ENCODE data around the gene ITM2C.

The ITM2C gene

DNA sequence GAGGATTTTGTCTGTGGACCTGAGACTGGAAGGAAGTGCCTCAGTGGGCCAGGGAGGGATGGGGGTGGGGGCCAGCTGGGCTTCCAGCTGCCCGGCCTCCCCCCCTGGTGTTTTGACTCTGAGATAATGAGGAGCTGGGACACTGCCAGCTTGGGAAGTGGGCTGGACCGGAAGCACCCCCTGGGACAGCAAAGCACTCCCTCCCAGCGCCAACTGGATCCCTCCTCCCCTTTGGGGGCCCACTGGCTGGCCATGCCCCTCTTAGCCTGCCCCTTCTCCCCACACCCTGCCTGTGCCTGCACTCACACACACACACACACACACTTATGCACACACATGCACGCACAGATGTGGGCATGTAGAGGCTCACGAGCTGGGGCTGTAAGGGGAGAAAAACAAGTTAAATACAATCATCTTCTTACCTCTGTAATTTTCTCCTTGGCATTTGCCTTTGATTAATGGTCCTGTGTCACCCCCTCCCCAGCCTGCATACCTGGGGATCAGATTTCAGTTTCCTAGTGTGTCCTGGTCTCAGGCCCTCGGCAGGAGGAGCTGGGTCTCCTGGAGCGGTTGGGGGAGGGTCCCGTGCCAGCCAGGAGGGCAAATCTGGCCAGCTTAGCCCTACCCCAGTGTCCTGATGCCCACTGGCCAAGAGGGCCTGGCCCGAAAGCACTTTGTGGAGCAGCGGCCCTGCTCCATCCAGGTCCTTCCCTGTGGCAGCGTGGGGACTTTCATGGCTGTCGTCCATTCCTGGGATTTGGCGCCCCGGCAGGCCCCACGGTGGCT lies 3.6 kb downstream of the ITM2C start:
- peaks cover 0 to 53% (median 40%) of the 10 kb centered on the region in 4 donors for H3K4me1 ChIP-seq
- no peak overlapping the region for H3K27ac ChIP-seq
- H3K4me3 ChIP-seq, result no peak overlapping the region

DNA sequence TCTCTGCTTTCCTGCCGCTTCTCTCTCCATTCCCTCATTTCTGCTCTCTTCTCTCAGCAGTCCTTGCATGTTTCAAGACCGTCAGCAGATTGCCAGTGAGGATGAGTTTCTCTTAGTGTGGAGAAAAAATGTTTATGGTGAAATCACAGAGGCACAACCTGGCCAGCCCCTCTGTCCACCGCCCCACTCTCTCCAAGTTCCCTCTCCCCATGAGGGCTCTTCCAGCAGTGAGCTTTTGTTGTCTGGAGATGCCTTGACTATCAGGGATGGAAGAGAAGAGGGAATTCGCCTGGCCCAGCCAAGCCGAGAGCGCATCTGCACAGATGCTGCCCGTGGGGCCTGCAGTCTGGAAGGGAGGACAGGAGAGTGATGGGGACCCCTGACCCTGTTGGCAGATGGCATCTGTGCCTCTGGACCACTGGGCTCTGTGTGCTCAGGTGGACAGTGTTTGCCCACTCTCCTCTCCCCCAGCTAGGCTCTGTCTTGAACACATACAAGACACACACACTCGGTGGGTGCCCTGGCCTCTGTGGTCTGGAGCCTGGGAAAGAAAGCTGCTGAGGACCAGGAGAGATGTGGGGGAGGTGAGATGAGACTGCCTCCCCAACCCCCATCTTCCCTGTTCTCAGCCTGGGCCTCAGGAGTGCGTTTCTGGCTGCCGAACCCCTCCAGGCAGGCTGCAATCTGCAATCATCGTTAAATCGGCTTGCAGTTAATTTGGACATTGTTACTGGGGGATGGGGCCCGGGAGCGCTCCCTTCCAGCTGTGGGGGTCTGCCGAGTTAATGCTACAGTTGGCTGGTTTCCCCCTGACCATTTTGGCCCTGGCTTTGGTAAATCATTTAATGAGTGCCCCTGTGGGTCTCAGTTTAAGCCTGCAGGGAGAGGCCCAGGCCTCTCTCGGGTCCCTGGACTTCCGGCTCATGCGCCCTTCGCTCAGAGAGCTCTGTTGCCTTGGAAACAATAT lies 4.5 kb downstream of the ITM2C start:
- H3K27ac ChIP-seq, result no peak overlapping the region
- no peaks in the 10 kb centered on the region for H3K36me3 ChIP-seq
- no peak for DNase-seq
- H3K9me3 ChIP-seq, result no peaks in the 10 kb centered on the region
- TF ChIP-seq, protein P1, sequence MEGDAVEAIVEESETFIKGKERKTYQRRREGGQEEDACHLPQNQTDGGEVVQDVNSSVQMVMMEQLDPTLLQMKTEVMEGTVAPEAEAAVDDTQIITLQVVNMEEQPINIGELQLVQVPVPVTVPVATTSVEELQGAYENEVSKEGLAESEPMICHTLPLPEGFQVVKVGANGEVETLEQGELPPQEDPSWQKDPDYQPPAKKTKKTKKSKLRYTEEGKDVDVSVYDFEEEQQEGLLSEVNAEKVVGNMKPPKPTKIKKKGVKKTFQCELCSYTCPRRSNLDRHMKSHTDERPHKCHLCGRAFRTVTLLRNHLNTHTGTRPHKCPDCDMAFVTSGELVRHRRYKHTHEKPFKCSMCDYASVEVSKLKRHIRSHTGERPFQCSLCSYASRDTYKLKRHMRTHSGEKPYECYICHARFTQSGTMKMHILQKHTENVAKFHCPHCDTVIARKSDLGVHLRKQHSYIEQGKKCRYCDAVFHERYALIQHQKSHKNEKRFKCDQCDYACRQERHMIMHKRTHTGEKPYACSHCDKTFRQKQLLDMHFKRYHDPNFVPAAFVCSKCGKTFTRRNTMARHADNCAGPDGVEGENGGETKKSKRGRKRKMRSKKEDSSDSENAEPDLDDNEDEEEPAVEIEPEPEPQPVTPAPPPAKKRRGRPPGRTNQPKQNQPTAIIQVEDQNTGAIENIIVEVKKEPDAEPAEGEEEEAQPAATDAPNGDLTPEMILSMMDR (IDR thresholded peaks at IDR 0.05), result no peak
- H3K4me3 ChIP-seq, result no peak overlapping the region
- peaks cover 0 to 52% (median 39%) of the 10 kb centered on the region in 4 donors for H3K4me1 ChIP-seq
- intact Hi-C loops (cut with DNase I; ENCODE audit: low total_unique reads), result no loop called here
- peaks cover 0 to under 1% of the 10 kb centered on the region in 2 donors for H3K27me3 ChIP-seq

More for the DNA sequence above, 3.6 kb downstream of the ITM2C start:
- TF ChIP-seq, protein P1 (IDR thresholded peaks at IDR 0.05), result no peak
- Histone ChIP-seq H3K27me3 (peaks cover 0 to 10% of the 10 kb centered on the region in 2 donors), H3K36me3 (no peaks in the 10 kb centered on the region), H3K9me3 (no peaks in the 10 kb centered on the region)
- intact Hi-C loops (cut with DNase I; ENCODE audit: low total_unique reads), result no loop called here
- DNase-seq, result no peak

DNA sequence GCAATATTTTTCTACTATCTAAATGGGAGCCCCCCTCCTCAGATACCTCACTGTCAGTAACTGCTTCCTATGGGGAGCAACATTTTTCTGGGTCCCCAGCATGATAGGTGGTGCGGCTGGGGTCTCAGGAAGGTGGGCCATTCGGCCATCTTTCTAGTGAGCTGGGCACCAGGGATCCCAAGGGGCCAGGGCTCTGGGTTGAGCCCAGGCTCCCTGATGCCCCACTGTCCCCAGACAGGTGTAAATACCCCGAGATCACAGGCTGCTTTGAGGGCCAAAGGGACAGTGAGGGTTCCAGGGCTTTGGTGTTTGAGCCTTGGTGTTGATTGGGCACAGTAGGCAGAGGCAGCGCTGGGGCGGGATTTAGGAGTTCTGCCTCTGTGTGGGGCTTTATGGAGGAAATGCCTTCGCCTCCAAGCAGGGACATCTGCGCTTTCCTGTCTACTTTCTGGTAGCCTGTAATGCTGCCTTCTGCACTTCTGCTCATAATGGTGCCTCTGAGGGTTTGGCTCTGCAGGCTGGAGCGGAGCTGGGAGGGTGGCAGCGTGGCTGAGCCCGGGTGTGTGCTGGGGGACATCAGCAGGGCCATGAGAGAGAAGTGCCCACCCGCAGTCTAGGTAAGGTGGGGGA lies 5.3 kb downstream of the ITM2C start:
- no peaks in the 10 kb centered on the region for H3K27me3 ChIP-seq
- H3K27ac ChIP-seq, result peak overlapping the region in 1 of 2 donors; percentile 47
- no peak overlapping the region for H3K4me3 ChIP-seq
- peaks cover 0 to under 1% (median 0%) of the 10 kb centered on the region in 3 donors for H3K36me3 ChIP-seq
- intact Hi-C loops (cut with DNase I; ENCODE audit: low total_unique reads), result no loop called here
- TF ChIP-seq, protein P1 (IDR thresholded peaks at IDR 0.05), result no peak
- H3K9me3 ChIP-seq, result no peaks in the 10 kb centered on the region
- peaks cover 0 to 46% (median 36%) of the 10 kb centered on the region in 4 donors for H3K4me1 ChIP-seq
- DNase-seq, result no peak

DNA sequence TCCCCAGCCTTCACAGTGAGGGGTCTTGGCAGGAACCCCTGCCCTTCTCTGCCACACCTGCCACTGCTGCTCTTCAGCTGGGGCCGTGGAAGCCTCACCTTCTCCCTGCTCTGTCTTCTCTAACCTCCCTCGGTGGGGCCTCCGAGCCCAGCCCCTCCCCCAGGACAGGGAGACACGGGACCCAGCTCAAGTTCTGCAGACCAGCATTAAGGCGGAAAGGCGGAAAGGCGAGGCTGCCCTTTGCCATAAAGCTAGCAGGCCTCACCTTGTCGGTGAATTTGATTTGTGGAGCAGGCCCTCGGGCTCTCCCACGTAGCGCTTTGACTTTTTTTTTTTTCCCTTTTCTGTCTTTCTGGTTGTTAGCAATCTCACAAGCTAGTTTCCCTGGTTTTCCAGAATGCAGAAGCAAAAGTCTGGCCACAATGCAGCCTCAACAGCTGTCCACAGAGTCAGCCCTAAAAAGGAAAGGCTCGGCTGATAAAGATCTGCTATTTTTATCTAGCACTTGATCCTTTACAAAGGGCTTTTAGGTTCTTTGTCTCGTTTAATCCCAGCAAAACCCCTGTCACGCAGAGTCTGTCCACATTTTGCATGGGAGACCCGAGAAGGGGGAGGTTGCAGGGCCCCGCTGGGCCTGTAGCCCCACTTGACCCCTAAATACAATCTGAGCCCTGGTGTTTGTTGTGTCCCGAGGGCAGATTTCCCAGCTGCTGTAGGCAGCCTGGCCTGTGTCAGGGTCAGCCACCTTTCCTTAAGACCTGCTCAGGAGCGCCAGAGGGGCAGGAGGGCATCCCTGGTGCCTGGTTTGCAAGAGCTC lies 6.0 kb downstream of the ITM2C start:
- H3K4me1 ChIP-seq, result peaks cover 0 to 39% (median 32%) of the 10 kb centered on the region in 4 donors

More for the DNA sequence above, 6.0 kb downstream of the ITM2C start:
- intact Hi-C loops (cut with DNase I; ENCODE audit: low total_unique reads), result no loop called here
- Histone ChIP-seq H3K9me3 (no peaks in the 10 kb centered on the region), H3K27me3 (no peaks in the 10 kb centered on the region), H3K36me3 (peaks cover 0 to 8% (median 2%) of the 10 kb centered on the region in 3 donors), H3K27ac (peak overlapping the region in 1 of 2 donors; percentile 47), H3K4me3 (no peak overlapping the region)
- TF ChIP-seq, protein P1 (IDR thresholded peaks at IDR 0.05), result no peak
- no peak for DNase-seq

All from tibial artery (tissue), 4 donors.